Coronary artery (tissue), 2 donors: ENCODE results near the gene RCC1.
"Not testable (repeated sequence)": the region's sequence is repeated elsewhere in the genome, so short reads cannot be mapped to it uniquely, and the experiment has no call there.

Experiments used
- DNase-seq: peaks from one replicate; pipeline ENCODE4 v3.0.0-alpha.2; 2017; ENCODE audit warnings: low spot score
- H3K27ac ChIP-seq, 2 donors: fragments of 200-600 bp; sonication (generic); one replicate each; pipeline ENCODE4 v1.5.1; 2016 to 2019
- H3K4me3 ChIP-seq: fragments of 200-600 bp; sonication (generic); 2 replicates; pipeline ENCODE4 v1.5.1; 2016; ENCODE audit warnings: mild to moderate bottlenecking, moderate library complexity
- TF ChIP-seq, protein P1 (sequence below): fragments of 200-600 bp; sonication (generic); IDR thresholded peaks from one replicate; pipeline ENCODE4 v1.5.1; 2019; ENCODE audit warnings: antibody characterized with exemption

RCC1 gene

DNA sequence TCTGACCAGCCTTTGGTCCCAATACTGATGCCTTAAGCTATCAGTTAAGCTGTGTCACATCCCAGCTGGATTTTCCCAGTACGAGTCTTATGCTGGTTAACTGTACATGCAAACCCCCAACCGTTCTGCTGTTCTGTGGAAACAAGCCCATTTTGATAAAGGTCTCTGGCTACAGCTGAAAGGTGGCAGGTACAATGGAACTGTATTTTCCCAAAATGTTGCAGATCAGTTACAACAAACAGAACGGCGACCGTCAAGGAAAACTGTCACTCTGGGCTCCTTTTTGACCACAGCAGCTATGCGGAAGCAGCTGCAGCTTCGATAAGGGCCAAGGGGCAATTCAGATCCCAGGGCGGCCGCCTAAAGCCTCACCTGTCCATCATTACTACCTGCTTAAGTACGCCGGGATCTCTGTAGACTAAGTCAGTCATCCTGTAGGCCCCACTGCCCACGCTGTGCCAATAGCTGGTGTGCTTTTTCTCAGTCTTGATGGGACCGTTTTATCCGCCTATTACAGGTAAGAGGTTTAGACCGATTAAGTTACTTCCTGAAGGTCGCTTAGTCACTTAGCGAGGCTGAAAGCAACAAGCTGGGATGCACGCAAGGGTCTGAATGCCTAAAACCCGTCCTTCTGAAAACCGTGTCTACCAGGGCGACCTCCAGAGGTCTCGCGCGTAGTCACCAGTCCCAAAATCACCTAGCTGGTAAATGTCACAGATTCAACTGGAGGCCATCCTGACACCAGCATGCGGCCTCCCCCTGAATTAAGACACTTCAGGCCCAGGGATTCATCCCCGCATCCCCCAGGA is 75.1 kb downstream of the RCC1 start:
- Histone ChIP-seq H3K4me3 (peak overlapping the region; percentile 83), H3K27ac (peak overlapping the region; percentile 84 to 92)
- DNase-seq: no peak
- TF ChIP-seq, protein P1, sequence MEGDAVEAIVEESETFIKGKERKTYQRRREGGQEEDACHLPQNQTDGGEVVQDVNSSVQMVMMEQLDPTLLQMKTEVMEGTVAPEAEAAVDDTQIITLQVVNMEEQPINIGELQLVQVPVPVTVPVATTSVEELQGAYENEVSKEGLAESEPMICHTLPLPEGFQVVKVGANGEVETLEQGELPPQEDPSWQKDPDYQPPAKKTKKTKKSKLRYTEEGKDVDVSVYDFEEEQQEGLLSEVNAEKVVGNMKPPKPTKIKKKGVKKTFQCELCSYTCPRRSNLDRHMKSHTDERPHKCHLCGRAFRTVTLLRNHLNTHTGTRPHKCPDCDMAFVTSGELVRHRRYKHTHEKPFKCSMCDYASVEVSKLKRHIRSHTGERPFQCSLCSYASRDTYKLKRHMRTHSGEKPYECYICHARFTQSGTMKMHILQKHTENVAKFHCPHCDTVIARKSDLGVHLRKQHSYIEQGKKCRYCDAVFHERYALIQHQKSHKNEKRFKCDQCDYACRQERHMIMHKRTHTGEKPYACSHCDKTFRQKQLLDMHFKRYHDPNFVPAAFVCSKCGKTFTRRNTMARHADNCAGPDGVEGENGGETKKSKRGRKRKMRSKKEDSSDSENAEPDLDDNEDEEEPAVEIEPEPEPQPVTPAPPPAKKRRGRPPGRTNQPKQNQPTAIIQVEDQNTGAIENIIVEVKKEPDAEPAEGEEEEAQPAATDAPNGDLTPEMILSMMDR: no peak

DNA sequence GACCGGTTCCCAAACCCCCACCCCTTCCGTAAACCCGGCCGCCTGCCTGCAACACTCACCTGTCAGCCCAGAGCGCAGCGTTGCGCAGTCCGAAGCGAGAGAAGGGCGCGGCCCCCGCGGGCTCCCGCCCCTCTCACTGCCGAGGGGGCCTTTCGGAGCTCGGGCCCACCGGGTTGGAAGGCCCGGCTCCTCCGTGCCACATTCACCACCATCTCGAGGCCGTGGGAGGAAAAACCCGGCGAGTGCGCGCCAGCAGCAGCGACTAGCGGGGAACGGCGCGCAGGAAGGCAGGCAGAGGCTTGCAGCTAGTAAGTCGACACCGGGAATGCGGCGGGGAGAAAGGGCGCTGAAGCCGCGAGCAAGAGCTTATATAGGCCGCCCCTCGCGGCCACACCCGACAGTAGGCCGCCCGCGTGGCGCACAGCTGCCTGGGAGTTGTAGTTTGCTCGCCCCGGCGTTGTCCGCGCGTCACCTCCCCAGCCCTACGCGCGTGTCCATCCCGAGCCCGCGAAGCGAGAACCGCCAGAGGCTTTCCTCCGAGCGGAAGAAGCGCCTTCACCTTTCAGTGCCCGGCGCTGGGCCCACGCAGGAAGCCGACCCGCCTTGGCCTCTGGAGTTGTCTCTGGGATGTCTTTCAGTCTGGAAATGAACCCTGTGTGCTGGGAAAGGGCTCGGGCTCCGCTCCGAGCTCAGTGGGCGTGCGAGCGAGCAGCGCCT is 75.8 kb downstream of the RCC1 start:
- Histone ChIP-seq H3K4me3 (peak overlapping the region; percentile 83), H3K27ac (peak overlapping the region; percentile 84 to 92)
- TF ChIP-seq, protein P1: no peak
- peak; percentile 97 for DNase-seq

DNA sequence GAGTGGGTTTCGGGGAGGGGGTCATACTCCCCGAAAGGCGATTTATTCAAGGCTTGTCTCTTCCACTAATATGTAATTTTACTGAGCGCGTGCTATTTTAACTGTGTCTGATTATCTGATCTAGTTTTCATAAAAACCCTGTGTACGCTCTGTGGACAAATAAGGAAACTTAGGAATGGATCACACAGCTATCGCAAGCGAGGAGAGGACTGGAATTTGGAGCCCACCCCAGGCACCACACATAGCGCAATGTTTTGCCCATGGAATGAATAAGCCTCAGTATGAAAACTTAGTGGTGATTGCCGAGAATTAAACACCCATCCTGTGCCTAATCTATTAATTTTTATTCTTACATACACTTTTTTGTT is 76.4 kb downstream of the RCC1 start:
- TF ChIP-seq, protein P1: no peak
- Histone ChIP-seq H3K4me3 (peak overlapping the region; percentile 83), H3K27ac (peak overlapping the region; percentile 84 to 92)
- DNase-seq: no peak

DNA sequence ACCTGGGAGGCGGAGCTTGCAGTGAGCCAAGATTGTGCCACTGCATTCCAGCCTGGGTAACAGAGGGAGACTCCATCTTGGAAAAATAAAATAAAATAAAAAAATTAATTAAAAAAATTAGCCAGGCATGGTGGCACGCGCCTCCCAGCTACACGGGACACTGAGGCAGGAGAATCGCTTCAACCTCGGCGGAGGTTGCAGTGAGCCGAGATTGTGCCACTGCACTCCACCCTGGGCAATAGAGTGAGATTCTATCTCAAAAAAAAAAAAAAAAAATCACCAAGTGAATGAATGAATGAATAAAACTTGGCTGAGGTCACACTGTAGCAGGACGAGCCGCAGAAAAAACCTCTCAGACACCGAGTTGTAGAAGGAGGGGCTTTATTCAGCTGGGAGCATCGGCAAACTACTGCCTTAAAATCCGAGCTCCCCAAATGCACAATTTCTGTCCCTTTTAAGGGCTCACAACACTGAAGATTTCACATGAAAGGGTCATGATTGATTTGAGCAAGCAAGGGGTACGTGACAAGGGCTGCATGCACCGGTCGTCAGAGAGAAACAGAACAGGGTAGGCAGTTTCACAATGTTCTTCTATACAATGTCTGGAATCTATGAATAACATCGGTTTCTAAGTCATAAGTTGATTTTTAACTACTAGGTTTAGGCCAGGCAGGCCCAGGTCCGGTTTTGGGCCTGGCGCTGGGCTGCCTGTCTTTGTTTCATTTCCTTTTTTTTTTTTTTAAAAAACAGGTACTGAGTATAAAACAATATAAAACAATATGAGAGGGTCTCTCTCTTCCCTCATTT is 80.9 kb downstream of the RCC1 start:
- DNase-seq, H3K27ac ChIP-seq, H3K4me3 ChIP-seq: not testable (repeated sequence)
